GM13977 (cell line): Measurements from ENCODE around the gene ANO3.

Experiments used
- DNase-seq: peaks from one replicate; pipeline ENCODE4 v3.0.0; 2012; ENCODE audit warnings: low spot score
- CTCF ChIP-seq: IDR thresholded peaks from 2 replicates; pipeline ENCODE4 v1.5.1; 2012; ENCODE audit warnings: mild to moderate bottlenecking, control low read depth; ENCODE audit not compliant: insufficient read depth; ENCODE audit errors: extremely low read depth, missing control alignments
- in situ Hi-C: fragments of 300-500 bp; cut with MboI; formaldehyde crosslinking; loops from one replicate; pipeline ENCODE4 v1.12.0; 2022; ENCODE audit warnings: low sequenced_read_pairs, low pct_unique_long_range_greater_than_20kb, mixed read lengths, inconsistent platforms; ENCODE audit not compliant: unreplicated experiment

The ANO3 gene

GRCh38 chr11:26569646-26570045 is 237.7 kb downstream of the ANO3 start:
- TF ChIP-seq CTCF: no peak
- DNase-seq: no peak
- in situ Hi-C loops: no loop called here

DNA sequence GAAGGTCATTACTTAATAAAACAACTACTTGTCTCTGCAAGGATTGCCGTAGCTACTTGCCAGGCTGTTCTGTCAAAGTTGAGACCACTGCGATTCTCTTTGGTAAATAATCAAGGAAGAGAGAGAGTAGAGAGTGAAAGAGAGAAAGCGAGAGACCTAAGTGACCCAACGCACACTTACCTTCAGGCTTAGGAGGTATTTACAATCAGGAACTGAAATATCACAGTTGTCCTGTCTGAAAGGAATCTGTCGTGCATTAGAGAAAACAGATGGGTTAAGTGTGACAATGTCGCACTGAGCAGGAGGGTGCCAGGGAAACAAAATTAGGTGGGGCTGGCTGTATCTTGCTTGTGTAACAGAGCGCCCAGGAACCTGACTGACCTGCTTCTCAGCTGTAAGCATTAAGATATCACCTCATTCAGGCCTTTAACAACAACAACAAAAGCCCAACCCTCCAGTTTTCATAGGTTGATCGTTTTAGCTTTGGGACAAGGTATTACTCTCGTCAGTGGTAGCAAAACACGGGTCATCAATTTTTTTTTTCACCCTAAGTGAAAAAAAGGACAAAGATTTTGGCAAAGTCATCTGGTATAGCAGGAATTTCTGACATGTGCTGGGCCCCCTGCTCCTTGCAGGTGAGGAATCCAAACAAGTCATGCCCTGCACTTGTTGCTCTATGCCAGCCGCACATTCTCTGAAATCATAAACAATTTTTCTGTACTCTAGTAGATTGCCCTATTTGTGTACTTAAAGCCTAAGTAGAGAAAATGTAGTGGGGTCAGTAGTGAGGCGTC is 240.1 kb downstream of the ANO3 start, which contains the start of gene MUC15:
Gene MUC15 (minus strand): TSS at position 403 of the 794 bp plus-strand sequence. CDS start 5,169 bp downstream, outside the sequence.
- in situ Hi-C loops: no loop called here
- TF ChIP-seq CTCF: no peak
- no peak for DNase-seq

DNA sequence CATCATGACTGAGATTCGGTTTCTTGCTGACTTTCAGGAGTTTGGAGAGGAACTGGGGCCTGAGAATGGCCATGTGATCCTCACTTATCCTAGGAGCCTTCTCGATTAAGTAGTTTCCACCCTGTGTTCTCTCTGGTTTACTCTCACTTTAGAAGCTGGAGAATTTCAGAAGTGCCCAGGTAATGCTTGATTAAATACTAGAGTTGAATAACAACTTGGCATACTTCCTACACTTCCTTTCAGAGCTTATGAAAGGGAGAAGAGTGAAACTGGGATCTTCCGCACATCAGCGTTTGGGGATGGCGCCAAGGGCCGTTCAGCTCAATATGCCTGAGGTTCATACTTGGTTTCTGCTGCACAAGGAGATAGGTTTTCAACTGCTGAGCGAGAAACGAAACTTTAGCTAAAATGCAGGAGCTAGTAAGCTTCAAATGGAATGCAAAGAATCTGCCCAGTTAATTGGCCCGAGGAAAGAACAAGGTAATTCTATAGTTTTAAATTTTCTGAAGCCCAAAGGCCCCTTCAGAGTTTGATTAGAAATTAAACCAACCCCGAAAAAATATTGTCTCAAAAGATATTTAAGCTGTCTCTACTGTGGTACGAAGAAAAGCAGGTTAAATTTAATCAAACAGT is 241.0 kb downstream of the ANO3 start:
- TF ChIP-seq CTCF: no peak
- no peak for DNase-seq
- in situ Hi-C loops: no loop called here

DNA sequence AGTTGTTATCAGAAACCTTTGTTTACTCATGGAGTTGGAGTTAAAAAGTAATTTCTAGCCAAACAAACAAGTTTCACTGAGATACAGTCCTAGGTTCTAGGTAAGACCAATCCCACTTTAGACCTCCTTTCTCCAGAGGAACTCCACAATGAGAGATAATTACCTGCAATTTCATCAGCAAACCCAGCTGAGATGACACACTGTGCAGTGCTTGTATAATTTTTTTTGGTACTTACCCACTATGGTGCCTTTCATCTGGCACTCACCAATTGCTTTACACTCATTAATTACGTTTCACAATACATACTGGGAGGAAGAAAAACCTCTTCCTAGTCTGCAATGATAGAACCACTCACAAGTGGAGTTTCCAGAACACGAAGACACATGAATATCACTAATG is 242.0 kb downstream of the ANO3 start:
- in situ Hi-C loops: no loop called here
- no peak for TF ChIP-seq CTCF
- no peak for DNase-seq

DNA sequence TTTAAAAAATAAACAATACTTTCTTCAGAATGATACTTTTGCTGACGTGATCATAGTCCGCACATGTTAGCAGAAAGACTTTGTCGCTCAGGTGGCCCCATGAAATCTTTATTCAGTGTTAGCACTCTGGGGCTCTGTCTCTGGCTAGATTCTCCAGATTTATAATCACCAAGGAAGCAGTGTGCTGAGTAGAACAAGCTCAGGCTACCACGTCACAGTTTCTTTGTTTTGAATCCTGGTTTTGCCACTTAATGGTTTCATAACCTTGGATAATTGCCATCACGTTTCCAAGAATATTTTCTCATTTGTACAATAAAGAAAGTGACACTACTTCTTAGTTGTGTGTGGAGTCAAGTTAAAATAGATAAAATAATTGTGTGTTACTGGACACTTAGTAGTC is 244.0 kb downstream of the ANO3 start:
- no peak for DNase-seq
- TF ChIP-seq CTCF: no peak
- in situ Hi-C loops: no loop called here

- in situ Hi-C loops: no loop called here
- TF ChIP-seq CTCF: no peak
- DNase-seq: no peak
Measured at GRCh38 chr11:26578998-26579661, 247.2 kb downstream of the ANO3 start.
